T-helper 2 cell treated with Interferon-gamma antibody and Interleukin-4, amounts not matched to agents 5 μg/mL and 100 μg/mL, for 36 hours (primary cell): ENCODE measurements around the gene SCD5.
A peak's percentile ranks its signal among the peaks of the same experiment; 100 is the strongest.

Experiments used
- DNase-seq: peaks from one replicate; pipeline ENCODE4 v3.0.0; 2021; ENCODE audit warnings: low spot score
- H3K27ac Mint-ChIP-seq: one replicate; pipeline ENCODE4 v1.8.0; 2021; ENCODE audit warnings: mild to moderate bottlenecking, mixed read lengths
- H3K27me3 Mint-ChIP-seq: one replicate; pipeline ENCODE4 v1.8.0; 2021; ENCODE audit warnings: low read depth, mixed read lengths
- H3K36me3 Mint-ChIP-seq: one replicate; pipeline ENCODE4 v1.8.0; 2021; ENCODE audit warnings: low read depth, mixed read lengths
- H3K4me1 Mint-ChIP-seq: one replicate; pipeline ENCODE4 v1.8.0; 2021; ENCODE audit warnings: low read depth, mixed read lengths
- H3K4me3 Mint-ChIP-seq: one replicate; pipeline ENCODE4 v1.8.0; 2022; ENCODE audit warnings: mild to moderate bottlenecking, moderate library complexity, mixed read lengths
- H3K9me3 Mint-ChIP-seq: one replicate; pipeline ENCODE4 v1.8.0; 2021; ENCODE audit warnings: mixed read lengths

The SCD5 gene

DNA sequence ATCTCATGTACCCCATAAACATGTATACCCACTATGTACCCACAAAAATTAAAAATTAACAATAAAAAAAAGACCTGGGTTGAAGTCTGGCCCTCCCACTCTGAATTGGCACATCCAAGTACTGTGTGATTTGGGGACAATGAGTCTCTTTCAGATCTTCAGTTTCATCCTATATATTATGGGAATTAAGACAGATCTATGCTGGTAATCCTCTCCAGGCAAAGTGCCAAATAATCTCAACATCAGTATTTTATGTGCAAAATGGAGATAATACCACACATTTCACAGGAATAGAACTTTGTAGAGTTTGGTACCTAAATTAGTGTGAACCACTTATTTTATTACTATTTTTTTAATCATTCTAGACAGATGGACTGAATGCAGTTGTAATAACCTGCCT is 11.0 kb upstream of the SCD5 start:
- H3K4me1 Mint-ChIP-seq = peaks cover 2% of the 10 kb centered on the region
- H3K4me3 Mint-ChIP-seq = no peak overlapping the region
- H3K9me3 Mint-ChIP-seq = no peaks in the 10 kb centered on the region
- no peak overlapping the region for H3K27ac Mint-ChIP-seq
- DNase-seq = no peak
- H3K36me3 Mint-ChIP-seq = no peaks in the 10 kb centered on the region
- H3K27me3 Mint-ChIP-seq = peaks cover 8% of the 10 kb centered on the region

DNA sequence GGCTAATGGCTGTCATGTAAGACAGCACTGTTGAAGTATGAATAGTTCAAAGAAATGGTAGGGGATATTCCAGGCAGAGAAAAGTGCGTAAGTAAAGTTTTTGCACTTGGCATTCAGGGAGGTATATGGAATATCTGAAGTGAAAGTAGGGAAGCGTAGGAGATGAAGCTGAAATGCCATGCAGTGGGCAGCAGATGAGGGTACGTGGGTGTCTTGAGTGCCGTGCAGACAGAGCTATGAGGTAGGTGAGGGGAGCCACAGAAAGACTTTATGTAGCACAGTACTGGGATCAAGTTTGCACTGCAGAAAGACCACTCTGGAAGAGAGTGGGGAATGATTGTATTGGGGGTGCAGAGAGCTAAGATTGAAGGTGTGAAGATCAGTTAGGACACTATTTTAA is 5.2 kb upstream of the SCD5 start:
- Mint-ChIP-seq H3K27ac (no peak overlapping the region), H3K27me3 (peaks cover 29% of the 10 kb centered on the region), H3K9me3 (no peaks in the 10 kb centered on the region), H3K4me3 (no peak overlapping the region), H3K36me3 (no peaks in the 10 kb centered on the region), H3K4me1 (peaks cover 6% of the 10 kb centered on the region)
- DNase-seq = no peak

DNA sequence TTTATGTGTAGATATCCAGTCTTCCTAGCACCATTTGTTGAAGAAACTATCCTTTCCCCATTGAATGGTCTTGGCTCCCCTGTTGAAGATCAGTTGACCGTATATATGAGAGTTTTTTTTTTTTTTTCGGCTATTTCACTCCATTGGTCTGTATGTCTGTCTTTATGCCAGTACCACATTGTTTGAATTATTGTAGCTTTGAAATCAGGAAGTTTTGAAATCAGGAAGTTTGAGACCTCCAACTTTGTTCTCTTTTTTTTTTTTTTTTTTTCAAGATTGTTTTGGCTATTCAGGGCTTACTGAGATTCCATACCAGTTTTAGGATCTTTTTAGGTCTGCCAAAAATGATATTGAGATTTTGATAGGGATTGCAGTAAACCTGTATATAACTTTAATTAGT is 4.3 kb upstream of the SCD5 start:
- H3K36me3 Mint-ChIP-seq = no peaks in the 10 kb centered on the region
- peaks cover 29% of the 10 kb centered on the region for H3K27me3 Mint-ChIP-seq
- H3K4me1 Mint-ChIP-seq = peaks cover 6% of the 10 kb centered on the region
- no peak overlapping the region for H3K27ac Mint-ChIP-seq
- no peak overlapping the region for H3K4me3 Mint-ChIP-seq
- H3K9me3 Mint-ChIP-seq = no peaks in the 10 kb centered on the region
- DNase-seq = no peak

DNA sequence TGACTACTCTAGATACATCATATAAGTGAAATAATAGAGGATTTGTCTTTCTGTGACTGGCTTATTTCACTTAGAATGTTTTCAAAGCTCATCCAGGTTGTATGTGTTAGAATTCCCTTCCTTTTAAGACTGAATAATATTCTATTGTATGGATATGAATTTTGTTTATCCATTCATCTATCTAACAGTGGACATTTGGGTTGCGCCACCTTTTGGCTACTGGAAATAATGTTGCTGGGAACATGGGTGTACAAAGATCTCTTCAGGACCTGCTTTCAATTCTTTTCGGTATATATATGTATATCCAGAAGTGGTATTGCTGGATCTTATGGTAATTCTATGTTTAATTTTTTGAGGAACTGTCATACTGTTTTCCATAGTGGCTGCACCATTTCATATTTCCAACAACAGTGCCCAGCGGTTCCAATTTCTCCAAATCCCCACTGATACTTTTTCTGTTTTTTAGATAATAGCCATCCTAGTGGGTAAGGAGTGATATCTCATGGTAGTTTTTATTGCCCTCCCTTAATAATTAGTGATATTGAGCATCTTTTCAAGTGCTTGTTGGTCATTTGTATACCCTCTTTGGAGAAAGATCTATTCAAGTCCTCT is 3.4 kb upstream of the SCD5 start:
- peaks cover 11% of the 10 kb centered on the region for H3K4me1 Mint-ChIP-seq
- no peak overlapping the region for H3K4me3 Mint-ChIP-seq
- no peaks in the 10 kb centered on the region for H3K9me3 Mint-ChIP-seq
- H3K27me3 Mint-ChIP-seq = peaks cover 34% of the 10 kb centered on the region
- no peak for DNase-seq
- no peaks in the 10 kb centered on the region for H3K36me3 Mint-ChIP-seq
- H3K27ac Mint-ChIP-seq = no peak overlapping the region

DNA sequence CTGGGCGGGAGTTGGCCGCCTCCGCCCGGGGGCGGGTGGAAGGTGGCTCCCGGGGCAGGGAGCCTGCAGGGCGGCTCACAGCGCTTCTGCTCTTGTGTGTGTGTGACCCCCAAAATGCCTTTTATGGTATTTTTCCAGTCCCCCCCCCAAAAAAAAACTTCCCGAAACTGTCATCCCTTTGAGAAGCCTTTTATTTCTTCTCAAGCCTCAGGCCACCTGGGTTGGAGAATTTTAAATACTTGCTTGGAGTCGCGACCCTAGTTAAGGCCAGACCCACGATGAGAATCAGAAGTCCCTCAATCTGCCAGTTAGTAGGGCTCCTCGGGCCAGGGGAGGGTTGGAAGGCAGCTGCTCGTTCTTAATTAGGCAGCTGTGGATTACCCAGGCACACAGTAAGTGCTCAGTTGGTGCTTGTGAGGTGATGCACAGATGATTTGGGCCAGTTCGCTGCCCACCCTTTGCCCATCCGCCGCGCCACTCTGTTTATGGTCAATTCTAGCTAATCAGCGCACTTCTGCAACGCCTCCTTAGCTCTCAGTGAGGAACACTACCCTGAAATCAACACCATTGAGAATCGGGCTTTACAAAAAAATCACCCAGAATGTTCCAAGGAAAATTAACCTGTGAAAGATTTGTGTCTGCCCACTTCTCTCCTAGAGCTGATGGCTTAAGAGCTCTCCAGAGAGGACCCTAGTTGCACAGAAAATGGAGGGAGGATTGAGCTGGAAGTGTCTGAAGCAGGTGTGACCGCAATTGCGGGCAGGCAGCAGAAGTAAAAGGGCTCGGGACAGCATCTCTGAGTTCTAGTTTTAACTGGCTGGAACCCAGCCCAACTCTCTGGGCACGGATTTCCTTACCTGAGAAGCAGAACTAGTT is 648 bp upstream of the SCD5 start:
- Mint-ChIP-seq H3K9me3 (no peaks in the 10 kb centered on the region), H3K36me3 (no peaks in the 10 kb centered on the region), H3K27me3 (peaks cover 56% of the 10 kb centered on the region), H3K4me3 (peak overlapping the region; percentile 73), H3K4me1 (peaks cover 11% of the 10 kb centered on the region), H3K27ac (no peak overlapping the region)
- no peak for DNase-seq

DNA sequence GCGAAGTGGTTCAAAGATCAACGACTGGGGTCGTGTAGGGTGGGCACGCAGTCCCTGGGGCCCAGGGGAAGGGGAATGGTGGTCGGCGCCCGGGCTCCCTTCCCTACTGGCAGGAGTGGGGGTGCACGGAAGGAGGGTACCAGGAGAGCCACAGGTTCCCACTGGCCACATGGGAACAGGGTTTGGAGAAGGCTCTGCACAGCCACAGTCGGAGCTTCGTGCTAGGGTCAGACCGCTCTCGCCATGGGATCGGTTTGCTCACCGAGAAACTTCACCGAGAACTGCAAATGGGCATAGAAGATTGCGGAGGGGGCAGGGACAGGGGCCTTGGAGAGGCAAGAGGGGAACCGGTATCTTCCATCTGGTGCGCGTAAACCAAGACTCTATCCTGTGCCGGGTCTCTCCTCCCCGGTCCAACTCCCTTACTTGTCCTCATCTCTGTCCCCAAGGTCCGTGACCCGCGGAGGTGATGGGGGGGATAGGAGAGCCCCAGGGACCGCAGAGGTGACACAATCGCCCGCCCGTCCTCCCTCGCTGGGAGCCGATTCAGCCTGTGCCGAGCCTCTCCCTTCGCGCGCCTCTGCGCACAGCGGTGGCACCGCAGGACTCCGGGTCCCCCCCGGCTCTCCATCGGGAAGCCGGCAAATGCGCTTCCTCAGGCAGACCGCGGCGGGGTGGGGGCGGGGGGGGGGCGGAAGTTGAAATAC is 1.0 kb downstream of the SCD5 start:
- Mint-ChIP-seq H3K27ac (no peak overlapping the region), H3K4me3 (peak overlapping the region; percentile 57), H3K27me3 (peaks cover 65% of the 10 kb centered on the region), H3K9me3 (no peaks in the 10 kb centered on the region), H3K36me3 (no peaks in the 10 kb centered on the region), H3K4me1 (peaks cover 11% of the 10 kb centered on the region)
- DNase-seq = no peak

DNA sequence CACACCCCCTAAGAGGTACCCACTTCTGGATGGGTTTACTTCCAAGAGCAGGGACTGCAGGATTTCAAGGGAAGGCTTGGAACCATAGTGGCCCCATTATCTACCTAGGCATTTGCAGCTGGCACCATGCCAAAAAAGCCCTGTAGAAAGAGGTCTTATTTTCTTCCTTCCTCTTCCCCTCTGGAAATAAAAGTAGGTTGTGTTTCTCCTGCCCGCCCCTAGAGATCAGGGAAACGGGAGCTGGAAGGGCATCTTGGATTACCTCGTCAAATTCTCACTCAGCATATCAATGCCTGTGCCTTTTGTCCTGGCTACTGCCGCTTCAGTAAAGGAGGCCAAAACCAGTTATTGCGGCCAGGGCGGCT is 1.6 kb downstream of the SCD5 start:
- peak overlapping the region; percentile 57 for H3K4me3 Mint-ChIP-seq
- no peak for DNase-seq
- H3K9me3 Mint-ChIP-seq = no peaks in the 10 kb centered on the region
- no peak overlapping the region for H3K27ac Mint-ChIP-seq
- peaks cover 11% of the 10 kb centered on the region for H3K4me1 Mint-ChIP-seq
- H3K36me3 Mint-ChIP-seq = no peaks in the 10 kb centered on the region
- peaks cover 67% of the 10 kb centered on the region for H3K27me3 Mint-ChIP-seq

DNA sequence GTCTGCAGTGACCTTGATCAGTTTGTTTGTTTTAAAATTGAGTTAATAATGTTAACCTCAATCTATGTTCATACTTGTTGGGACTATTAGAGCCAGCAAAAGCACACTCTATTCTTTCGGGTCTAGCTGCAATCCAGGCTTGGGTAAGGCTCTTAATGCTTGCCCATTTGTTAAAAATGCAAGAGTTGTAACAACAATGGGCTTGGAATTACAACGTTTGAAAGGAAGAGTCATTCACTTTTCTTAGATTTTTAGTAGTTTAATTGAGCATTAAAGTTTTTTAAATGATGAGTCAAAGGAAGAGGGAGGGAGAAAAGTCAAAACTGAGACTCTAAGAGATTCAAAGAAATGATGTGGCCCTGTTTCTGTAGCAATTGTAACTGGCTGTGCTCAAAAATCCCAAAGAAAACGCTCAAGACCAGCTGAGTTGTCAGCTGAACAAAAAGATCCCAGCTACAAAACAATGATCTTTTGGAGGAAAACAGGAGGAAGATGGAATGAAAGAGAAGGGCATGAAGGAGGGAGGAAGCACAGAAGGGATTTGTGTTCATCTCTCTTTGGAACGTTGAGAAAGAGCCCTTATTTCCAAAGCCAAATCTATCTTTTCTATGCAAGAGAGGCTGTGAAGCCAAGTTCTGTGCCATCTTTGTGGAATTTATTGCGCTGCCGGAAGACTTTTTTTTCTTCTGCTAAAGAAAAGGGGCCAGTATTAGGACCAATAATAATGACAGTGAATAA is 5.5 kb downstream of the SCD5 start:
- Mint-ChIP-seq H3K27ac (no peak overlapping the region), H3K4me1 (peaks cover 4% of the 10 kb centered on the region), H3K4me3 (no peak overlapping the region), H3K9me3 (no peaks in the 10 kb centered on the region), H3K36me3 (no peaks in the 10 kb centered on the region), H3K27me3 (peaks cover 49% of the 10 kb centered on the region)
- no peak for DNase-seq

DNA sequence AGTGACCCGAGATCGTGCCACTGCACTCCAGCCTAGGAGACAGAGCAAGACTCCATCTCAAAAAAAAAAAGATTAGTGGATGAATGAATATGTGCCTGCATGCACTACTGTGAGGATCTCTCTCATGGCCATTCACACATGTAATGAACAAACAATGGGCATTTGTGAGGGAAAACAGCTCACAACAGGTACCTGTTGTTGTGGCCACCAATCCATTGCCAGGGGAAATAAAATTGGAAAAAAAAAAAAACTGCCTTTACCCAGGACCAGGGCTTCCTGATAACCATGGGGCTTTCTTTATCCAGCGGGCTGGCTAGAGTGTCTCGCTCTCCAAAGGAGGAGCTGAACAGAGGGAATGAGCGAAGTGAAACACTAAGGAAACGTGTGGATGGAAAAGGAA is 7.4 kb downstream of the SCD5 start:
- DNase-seq = no peak
- Mint-ChIP-seq H3K27me3 (peaks cover 37% of the 10 kb centered on the region), H3K36me3 (no peaks in the 10 kb centered on the region), H3K9me3 (no peaks in the 10 kb centered on the region), H3K27ac (no peak overlapping the region), H3K4me1 (no peaks in the 10 kb centered on the region), H3K4me3 (no peak overlapping the region)

DNA sequence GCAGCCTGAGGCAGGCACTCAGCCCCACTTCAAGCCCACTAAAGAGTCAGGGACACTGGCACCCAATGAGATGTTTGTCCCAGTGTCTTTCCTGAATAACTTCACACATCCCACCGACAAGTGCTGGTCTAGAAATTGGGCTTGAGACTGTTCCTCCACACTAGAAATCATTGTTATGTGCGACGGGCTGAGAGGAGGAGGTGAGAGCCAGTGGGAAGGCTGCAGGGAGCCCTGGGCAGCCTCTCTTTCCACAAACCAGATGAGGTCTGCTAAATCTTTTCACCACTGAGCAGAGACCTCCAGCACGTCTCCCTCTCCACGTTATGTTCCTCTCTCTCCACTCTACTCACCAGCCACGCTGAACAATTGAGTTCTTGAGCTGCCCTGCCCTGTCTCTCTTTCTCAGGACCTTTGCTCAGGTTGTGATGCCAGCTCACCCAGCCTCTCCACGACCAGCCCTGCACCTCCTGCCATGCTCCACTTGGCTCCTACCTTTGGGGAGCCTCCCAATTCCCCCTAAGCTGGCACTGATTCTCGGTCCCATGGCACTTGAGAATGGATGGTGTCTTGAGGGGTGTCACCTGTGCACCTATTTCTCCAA is 8.4 kb downstream of the SCD5 start:
- no peaks in the 10 kb centered on the region for H3K9me3 Mint-ChIP-seq
- no peaks in the 10 kb centered on the region for H3K36me3 Mint-ChIP-seq
- no peak overlapping the region for H3K4me3 Mint-ChIP-seq
- H3K27me3 Mint-ChIP-seq = peaks cover 35% of the 10 kb centered on the region
- H3K4me1 Mint-ChIP-seq = no peaks in the 10 kb centered on the region
- DNase-seq = no peak
- no peak overlapping the region for H3K27ac Mint-ChIP-seq

DNA sequence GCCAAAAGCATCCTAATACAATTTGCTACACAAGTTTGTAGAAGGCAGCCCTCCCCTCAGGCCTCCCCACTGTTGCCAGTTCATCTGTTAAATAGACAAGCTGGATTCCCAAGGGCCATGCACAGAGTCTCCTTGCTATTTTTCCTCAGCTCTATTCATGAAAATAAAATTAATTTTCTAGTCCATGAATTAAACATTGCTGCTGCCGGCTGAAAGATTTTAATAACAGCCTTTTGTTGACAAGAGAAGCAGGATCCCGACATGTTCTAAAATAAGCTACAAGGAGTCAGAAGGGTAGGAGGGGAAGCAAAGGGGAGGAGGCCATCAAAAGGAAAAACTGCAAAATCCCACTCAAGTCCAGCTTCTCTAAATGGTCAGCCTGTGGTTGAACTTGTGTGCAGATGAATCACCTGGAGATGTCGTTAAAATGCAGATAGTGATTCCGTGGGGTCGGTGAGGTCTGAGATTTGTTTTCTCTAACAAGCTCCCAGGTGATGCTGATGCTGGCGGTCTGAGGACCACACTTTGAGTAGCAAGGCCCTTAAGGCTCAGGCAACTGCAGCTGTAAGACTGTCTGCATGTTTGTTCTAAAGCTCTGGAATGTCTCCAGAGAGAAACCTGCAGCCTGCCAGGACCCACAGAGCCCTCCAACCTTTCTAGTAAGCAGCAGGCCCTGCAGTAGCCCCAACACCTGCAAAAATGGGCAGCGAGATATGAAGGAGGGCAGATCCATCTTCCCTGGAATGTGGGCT is 9.4 kb downstream of the SCD5 start:
- no peaks in the 10 kb centered on the region for H3K4me1 Mint-ChIP-seq
- H3K36me3 Mint-ChIP-seq = no peaks in the 10 kb centered on the region
- H3K9me3 Mint-ChIP-seq = no peaks in the 10 kb centered on the region
- no peak for DNase-seq
- H3K27ac Mint-ChIP-seq = no peak overlapping the region
- no peak overlapping the region for H3K4me3 Mint-ChIP-seq
- peaks cover 37% of the 10 kb centered on the region for H3K27me3 Mint-ChIP-seq

DNA sequence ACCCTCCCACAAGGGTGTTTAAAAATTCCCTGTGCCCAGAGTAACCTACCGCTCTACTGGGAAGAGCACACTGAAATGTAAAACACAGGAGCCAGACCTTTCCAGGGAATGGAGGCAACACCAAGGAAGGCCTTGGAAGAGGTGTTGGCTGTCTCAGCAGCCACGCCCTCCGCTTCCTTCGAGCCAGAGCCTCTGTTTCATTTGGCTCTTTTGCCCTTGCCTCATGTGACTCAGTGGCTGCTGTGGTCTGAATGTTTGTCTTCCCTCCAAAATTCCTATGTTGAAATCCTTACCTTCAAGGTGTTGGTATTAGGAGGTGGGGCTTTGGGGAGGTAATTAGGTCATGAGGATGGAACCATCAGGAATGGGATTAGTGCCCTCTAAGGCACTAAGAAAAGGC is 11.3 kb downstream of the SCD5 start:
- no peaks in the 10 kb centered on the region for H3K36me3 Mint-ChIP-seq
- no peaks in the 10 kb centered on the region for H3K4me1 Mint-ChIP-seq
- H3K27ac Mint-ChIP-seq = no peak overlapping the region
- H3K4me3 Mint-ChIP-seq = no peak overlapping the region
- DNase-seq = no peak
- peaks cover 30% of the 10 kb centered on the region for H3K27me3 Mint-ChIP-seq
- H3K9me3 Mint-ChIP-seq = no peaks in the 10 kb centered on the region

DNA sequence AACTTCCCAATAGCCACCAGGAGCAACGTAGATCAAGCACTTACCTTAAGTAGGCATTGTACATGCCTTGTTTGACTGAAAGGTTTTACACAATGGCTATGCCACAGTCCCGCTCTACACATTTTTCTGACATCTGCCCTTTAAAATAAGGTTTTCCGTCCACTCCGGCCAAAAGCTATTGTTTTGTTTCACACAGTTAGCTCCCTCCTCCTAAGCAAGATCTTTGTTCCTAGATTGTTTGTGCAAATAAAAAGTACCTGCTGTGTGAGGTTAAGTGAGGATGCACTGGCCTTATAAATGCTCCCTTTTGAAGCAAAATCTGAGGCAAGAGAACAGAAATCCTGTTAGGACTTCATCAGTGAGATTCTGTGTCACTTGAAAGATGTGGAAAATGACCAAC is 11.8 kb downstream of the SCD5 start:
- no peak overlapping the region for H3K4me3 Mint-ChIP-seq
- no peak for DNase-seq
- H3K27ac Mint-ChIP-seq = no peak overlapping the region
- H3K4me1 Mint-ChIP-seq = no peaks in the 10 kb centered on the region
- H3K36me3 Mint-ChIP-seq = no peaks in the 10 kb centered on the region
- no peaks in the 10 kb centered on the region for H3K9me3 Mint-ChIP-seq
- peaks cover 30% of the 10 kb centered on the region for H3K27me3 Mint-ChIP-seq
